ENCODE results near the gene FRMD4A. TPM values are rescaled to one million over a fixed set of nuclear protein-coding genes. Genes with fewer than 3 reads are reported as not detected.

The FRMD4A gene
- polyA plus RNA-seq, 1 of the 3 experiments (the other 2 are of a cell fraction), result 37.7 TPM

DNA sequence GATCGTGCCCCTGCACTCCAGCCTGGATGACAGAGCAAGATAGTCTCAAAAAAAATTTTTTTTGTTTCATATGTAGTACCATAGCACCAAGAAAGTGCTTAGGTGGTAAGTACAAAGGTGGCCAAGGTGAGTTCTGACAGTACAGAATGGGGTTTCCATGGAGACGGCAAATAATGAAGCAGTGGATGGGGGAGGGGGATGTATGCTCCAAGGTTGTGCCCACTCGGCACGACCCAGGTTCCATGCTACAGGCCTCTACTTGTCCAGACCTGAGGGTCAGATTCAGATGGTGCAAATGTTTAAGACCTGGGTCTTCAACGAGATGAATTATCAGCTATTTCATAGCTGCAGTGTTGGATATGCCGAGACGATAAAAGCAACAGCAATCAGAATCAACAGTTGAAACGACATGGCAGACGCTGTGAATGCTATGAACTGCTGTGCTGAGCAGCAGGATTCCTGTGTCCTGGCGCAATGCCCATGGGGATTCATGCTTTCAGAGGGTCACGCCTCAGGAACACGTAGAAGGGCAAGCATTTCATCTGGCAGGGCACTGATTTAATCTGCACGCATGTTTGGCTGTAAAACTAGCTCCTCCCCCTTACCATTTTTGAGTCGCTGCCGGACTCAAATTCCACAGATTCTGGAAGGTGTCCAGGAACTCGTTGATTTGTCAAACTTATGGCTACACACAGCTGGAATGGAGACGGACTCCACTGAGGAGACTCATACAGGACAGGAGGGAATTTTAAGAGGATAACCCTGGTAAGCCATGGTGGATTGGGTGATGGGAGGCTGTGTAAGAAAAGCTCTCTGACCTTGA lies 256.5 kb downstream of the FRMD4A start (continued):
- TF ChIP-seq, protein P1, sequence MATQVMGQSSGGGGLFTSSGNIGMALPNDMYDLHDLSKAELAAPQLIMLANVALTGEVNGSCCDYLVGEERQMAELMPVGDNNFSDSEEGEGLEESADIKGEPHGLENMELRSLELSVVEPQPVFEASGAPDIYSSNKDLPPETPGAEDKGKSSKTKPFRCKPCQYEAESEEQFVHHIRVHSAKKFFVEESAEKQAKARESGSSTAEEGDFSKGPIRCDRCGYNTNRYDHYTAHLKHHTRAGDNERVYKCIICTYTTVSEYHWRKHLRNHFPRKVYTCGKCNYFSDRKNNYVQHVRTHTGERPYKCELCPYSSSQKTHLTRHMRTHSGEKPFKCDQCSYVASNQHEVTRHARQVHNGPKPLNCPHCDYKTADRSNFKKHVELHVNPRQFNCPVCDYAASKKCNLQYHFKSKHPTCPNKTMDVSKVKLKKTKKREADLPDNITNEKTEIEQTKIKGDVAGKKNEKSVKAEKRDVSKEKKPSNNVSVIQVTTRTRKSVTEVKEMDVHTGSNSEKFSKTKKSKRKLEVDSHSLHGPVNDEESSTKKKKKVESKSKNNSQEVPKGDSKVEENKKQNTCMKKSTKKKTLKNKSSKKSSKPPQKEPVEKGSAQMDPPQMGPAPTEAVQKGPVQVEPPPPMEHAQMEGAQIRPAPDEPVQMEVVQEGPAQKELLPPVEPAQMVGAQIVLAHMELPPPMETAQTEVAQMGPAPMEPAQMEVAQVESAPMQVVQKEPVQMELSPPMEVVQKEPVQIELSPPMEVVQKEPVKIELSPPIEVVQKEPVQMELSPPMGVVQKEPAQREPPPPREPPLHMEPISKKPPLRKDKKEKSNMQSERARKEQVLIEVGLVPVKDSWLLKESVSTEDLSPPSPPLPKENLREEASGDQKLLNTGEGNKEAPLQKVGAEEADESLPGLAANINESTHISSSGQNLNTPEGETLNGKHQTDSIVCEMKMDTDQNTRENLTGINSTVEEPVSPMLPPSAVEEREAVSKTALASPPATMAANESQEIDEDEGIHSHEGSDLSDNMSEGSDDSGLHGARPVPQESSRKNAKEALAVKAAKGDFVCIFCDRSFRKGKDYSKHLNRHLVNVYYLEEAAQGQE (IDR thresholded peaks at IDR 0.05; ENCODE audit: low read depth, low read length), result no peak
- no peak for TF ChIP-seq GABPA (IDR thresholded peaks at IDR 0.05; ENCODE audit: low read depth)
- TF ChIP-seq, protein P2, sequence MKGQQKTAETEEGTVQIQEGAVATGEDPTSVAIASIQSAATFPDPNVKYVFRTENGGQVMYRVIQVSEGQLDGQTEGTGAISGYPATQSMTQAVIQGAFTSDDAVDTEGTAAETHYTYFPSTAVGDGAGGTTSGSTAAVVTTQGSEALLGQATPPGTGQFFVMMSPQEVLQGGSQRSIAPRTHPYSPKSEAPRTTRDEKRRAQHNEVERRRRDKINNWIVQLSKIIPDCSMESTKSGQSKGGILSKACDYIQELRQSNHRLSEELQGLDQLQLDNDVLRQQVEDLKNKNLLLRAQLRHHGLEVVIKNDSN (IDR thresholded peaks at IDR 0.05; ENCODE audit: borderline replicate concordance, low read depth), result 0 out of 2 replicates have a peak, but pooled peaks have one; percentile 23
- TF ChIP-seq NRF1 (IDR thresholded peaks at IDR 0.05; ENCODE audit: low read depth, low read length), result no peak
- TF ChIP-seq, protein P3, sequence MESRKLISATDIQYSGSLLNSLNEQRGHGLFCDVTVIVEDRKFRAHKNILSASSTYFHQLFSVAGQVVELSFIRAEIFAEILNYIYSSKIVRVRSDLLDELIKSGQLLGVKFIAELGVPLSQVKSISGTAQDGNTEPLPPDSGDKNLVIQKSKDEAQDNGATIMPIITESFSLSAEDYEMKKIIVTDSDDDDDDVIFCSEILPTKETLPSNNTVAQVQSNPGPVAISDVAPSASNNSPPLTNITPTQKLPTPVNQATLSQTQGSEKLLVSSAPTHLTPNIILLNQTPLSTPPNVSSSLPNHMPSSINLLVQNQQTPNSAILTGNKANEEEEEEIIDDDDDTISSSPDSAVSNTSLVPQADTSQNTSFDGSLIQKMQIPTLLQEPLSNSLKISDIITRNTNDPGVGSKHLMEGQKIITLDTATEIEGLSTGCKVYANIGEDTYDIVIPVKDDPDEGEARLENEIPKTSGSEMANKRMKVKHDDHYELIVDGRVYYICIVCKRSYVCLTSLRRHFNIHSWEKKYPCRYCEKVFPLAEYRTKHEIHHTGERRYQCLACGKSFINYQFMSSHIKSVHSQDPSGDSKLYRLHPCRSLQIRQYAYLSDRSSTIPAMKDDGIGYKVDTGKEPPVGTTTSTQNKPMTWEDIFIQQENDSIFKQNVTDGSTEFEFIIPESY (IDR thresholded peaks at IDR 0.05; ENCODE audit: borderline replicate concordance, low read depth), result 0 out of 2 replicates have a peak, but pooled peaks have one; percentile 21
- TF ChIP-seq RFX5 (IDR thresholded peaks at IDR 0.05; ENCODE audit: low read length), result no peak
- TF ChIP-seq, protein P4, sequence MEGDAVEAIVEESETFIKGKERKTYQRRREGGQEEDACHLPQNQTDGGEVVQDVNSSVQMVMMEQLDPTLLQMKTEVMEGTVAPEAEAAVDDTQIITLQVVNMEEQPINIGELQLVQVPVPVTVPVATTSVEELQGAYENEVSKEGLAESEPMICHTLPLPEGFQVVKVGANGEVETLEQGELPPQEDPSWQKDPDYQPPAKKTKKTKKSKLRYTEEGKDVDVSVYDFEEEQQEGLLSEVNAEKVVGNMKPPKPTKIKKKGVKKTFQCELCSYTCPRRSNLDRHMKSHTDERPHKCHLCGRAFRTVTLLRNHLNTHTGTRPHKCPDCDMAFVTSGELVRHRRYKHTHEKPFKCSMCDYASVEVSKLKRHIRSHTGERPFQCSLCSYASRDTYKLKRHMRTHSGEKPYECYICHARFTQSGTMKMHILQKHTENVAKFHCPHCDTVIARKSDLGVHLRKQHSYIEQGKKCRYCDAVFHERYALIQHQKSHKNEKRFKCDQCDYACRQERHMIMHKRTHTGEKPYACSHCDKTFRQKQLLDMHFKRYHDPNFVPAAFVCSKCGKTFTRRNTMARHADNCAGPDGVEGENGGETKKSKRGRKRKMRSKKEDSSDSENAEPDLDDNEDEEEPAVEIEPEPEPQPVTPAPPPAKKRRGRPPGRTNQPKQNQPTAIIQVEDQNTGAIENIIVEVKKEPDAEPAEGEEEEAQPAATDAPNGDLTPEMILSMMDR (IDR thresholded peaks at IDR 0.05), result no peak
- TF ChIP-seq FOSL2 (IDR thresholded peaks at IDR 0.05; ENCODE audit: borderline replicate concordance, low read depth), result peak; percentile 64; the same call in 1 of the 2 replicates
- peak; percentile 80 for TF ChIP-seq RCOR1 (IDR thresholded peaks at IDR 0.05; ENCODE audit: low read length)
- TF ChIP-seq, protein P5, sequence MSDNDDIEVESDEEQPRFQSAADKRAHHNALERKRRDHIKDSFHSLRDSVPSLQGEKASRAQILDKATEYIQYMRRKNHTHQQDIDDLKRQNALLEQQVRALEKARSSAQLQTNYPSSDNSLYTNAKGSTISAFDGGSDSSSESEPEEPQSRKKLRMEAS (IDR thresholded peaks at IDR 0.05; ENCODE audit: low read depth), result peak; percentile 84
- TF ChIP-seq FOXM1 (IDR thresholded peaks at IDR 0.05; ENCODE audit: low read depth), result no peak
- TF ChIP-seq RAD21 (IDR thresholded peaks at IDR 0.05; ENCODE audit: low read length), result peak; percentile 2; the same call in 1 of the 2 replicates
- no peak; the same call in 1 of the 2 replicates for TF ChIP-seq SIN3A (IDR thresholded peaks at IDR 0.05; ENCODE audit: borderline replicate concordance, low read depth, low read length)
- TF ChIP-seq YY1 (IDR thresholded peaks at IDR 0.05; ENCODE audit: low read depth), result no peak
- TF ChIP-seq TAF1 (IDR thresholded peaks at IDR 0.05; ENCODE audit: borderline replicate concordance, low read depth, low read length), result peak; percentile 45; the same call in 1 of the 2 replicates
- peak; percentile 96 for TF ChIP-seq NFIC (IDR thresholded peaks at IDR 0.05; ENCODE audit: borderline replicate concordance)
